ENCODE results near the gene NOS1AP. TPM values are rescaled to one million over a fixed set of nuclear protein-coding genes. Genes with fewer than 3 reads are reported as not detected.
"Not testable (repeated sequence)": the region's sequence is repeated elsewhere in the genome, so short reads cannot be mapped to it uniquely, and the experiment has no call there.

The NOS1AP gene
- total and polyA plus RNA-seq, 9 of the 15 experiments (the other 6 are each of a cell fraction or from before 2014, with no cell fraction given), result 0.07 to 1.5 (median 0.22) TPM

DNA sequence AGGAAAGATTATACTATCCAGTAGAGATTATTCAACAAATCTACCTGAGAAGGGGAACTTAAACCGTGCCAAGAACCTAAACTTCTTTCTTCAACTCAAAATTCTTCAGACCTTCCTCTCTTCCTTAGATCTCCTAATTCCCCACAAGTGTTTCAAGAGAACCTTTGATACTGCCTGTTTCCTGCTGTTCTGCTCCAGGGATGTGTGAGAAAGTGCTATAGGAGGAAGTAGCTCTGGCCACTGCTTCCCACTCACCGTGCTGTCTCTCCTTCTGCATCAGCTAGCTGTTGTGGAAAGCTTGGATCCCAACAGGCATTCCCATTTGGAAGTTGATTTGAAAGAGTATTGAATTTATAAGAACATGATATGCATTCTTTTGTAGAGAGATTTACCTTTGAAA, 4.5 kb upstream of the NOS1AP start (continued):
- TF ChIP-seq, protein P1, sequence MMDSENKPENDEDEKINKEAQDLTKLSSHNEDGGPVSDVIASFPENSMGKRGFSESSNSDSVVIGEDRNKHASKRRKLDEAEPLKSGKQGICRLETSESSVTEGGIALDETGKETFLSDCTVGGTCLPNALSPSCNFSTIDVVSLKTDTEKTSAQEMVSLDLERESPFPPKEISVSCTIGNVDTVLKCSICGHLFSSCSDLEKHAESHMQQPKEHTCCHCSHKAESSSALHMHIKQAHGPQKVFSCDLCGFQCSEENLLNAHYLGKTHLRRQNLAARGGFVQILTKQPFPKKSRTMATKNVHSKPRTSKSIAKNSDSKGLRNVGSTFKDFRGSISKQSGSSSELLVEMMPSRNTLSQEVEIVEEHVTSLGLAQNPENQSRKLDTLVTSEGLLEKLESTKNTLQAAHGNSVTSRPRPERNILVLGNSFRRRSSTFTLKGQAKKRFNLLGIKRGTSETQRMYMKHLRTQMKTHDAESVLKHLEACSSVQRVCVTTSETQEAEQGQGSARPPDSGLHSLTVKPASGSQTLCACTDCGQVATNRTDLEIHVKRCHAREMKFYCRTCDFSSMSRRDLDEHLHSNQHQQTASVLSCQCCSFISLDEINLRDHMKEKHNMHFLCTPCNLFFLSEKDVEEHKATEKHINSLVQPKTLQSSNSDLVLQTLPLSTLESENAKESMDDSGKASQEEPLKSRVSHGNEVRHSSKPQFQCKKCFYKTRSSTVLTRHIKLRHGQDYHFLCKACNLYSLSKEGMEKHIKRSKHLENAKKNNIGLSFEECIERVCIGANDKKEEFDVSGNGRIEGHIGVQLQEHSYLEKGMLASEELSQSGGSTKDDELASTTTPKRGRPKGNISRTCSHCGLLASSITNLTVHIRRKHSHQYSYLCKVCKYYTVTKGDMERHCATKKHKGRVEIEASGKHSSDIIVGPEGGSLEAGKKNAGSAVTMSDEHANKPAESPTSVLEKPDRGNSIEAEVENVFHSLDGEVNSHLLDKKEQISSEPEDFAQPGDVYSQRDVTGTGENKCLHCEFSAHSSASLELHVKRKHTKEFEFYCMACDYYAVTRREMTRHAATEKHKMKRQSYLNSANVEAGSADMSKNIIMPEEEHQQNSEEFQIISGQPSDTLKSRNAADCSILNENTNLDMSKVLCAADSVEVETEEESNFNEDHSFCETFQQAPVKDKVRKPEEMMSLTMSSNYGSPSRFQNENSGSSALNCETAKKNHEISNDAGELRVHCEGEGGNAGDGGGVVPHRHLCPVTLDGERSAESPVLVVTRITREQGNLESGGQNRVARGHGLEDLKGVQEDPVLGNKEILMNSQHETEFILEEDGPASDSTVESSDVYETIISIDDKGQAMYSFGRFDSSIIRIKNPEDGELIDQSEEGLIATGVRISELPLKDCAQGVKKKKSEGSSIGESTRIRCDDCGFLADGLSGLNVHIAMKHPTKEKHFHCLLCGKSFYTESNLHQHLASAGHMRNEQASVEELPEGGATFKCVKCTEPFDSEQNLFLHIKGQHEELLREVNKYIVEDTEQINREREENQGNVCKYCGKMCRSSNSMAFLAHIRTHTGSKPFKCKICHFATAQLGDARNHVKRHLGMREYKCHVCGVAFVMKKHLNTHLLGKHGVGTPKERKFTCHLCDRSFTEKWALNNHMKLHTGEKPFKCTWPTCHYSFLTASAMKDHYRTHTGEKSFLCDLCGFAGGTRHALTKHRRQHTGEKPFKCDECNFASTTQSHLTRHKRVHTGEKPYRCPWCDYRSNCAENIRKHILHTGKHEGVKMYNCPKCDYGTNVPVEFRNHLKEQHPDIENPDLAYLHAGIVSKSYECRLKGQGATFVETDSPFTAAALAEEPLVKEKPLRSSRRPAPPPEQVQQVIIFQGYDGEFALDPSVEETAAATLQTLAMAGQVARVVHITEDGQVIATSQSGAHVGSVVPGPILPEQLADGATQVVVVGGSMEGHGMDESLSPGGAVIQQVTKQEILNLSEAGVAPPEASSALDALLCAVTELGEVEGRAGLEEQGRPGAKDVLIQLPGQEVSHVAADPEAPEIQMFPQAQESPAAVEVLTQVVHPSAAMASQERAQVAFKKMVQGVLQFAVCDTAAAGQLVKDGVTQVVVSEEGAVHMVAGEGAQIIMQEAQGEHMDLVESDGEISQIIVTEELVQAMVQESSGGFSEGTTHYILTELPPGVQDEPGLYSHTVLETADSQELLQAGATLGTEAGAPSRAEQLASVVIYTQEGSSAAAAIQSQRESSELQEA (IDR thresholded peaks at IDR 0.05; ENCODE audit: low read depth), result no peak
- TF ChIP-seq PTBP1 (IDR thresholded peaks at IDR 0.05; ENCODE audit: low read depth, low read length) (no peak), ZNF766 (CRISPR knock-in tag; conservative IDR thresholded peaks at IDR 0.05) (no peak), ZNF217 (CRISPR knock-in tag; IDR thresholded peaks at IDR 0.05) (no peak)
- TF ChIP-seq, protein P2, sequence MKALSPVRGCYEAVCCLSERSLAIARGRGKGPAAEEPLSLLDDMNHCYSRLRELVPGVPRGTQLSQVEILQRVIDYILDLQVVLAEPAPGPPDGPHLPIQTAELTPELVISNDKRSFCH (CRISPR knock-in tag; IDR thresholded peaks at IDR 0.05), result no peak
- TF ChIP-seq, protein P2 (tag; IDR thresholded peaks at IDR 0.05), result no peak

DNA sequence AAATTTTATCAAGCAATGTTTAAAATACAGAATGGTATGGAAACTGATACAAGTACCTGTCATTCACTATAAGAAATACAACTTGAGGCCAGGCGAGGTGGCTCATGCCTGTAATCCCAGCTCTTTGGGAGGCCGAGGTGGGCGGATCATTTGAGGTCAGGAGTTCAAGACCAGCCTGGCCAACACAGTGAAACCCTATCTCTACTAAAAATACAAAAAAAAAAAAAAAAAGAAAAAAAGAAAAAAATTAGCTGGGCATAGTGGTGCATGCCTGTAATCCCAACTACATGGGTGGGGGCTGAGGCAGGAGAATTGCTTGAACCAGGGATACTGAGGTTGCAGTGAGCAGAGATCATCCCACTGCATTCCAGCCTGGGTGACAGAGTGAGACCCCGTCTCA, 2.7 kb upstream of the NOS1AP start:
- WGBS (ENCODE audit: insufficient coverage, low coverage, missing lambda C conversion rate), result 13% methylated on average over 4 of the region's 4 CpGs
- in situ Hi-C loops (cut with MboI); ATAC-seq; H4K20me1 ChIP-seq (replicated peaks; ENCODE audit: control insufficient read depth, insufficient read depth, low read length); CTCF ChIA-PET (ENCODE audit: low intra/inter-chr PET ratio); H3K27ac ChIP-seq (ENCODE audit: extremely low read depth, low read depth, low read length); intact Hi-C loops (cut with micrococcal nuclease); H3K4me2 ChIP-seq (ENCODE audit: insufficient read depth, low read length); H3K9me3 ChIP-seq (replicated peaks; ENCODE audit: control insufficient read depth, insufficient read depth, low read depth, low read length); H2AFZ ChIP-seq (ENCODE audit: low read depth, low read length); H3K79me2 ChIP-seq (ENCODE audit: control insufficient read depth, insufficient read depth, low read length); H3K9me1 ChIP-seq (ENCODE audit: control insufficient read depth, insufficient read depth, low read length); BruUV-seq (replicated peaks); H3K4me3 ChIP-seq; H3K9ac ChIP-seq (ENCODE audit: insufficient read depth in 1 of 2, low read depth in 2 of 2, low read length in 2 of 2); H3K36me3 ChIP-seq (ENCODE audit: control insufficient read depth, insufficient read depth, low read length); DNase-seq (ENCODE audit: extremely low read depth in 1 of 4, low spot score in 3 of 4); FAIRE-seq: not testable (repeated sequence)
- peaks cover 12 to 16% of the 10 kb centered on the region in 2 experiments for H3K27me3 ChIP-seq (ENCODE audit: control insufficient read depth in 2 of 2, insufficient read depth in 2 of 2, low read length in 2 of 2)
- POLR2A ChIA-PET, result interaction anchor here (1.0 kb wide), 1 partner anchor 18 kb away, joined by 3 read pairs; no protein-coding TSS in a partner anchor
- H3K4me1 ChIP-seq (replicated peaks in 1 of 2; ENCODE audit: control insufficient read depth in 2 of 2, insufficient read depth in 2 of 2, low read length in 2 of 2), result peaks cover 8 to 12% of the 10 kb centered on the region in 2 experiments; a peak in 4 of 5 replicates
